GM19397 (cell line): ENCODE measurements around the gene SLC46A2.

Experiments used
- ATAC-seq: cut with Tn5 transposase; IDR thresholded peaks from one replicate; pipeline ENCODE4 v1.9.1; 2021; ENCODE audit warnings: mild to moderate bottlenecking, moderate library complexity; ENCODE audit not compliant: unreplicated experiment

Gene SLC46A2

DNA sequence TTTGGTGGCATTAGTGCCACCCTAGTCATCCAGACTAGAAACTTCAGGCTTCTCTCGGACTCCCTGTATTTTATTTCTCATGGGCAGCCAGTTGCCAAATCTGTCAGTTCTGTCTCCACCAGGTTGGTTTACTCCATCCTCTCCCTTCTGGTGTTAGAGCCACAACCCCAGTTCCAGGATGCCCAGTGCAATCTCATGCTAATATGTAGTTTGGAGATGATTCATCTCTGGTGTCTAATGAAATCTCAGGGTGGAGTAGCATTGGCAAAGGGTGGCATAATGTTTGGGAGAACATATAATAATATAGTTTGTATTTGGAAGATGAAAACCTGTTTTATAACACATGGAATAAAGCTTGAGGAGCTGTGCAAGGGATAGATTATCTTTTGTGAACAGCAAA lies 30.2 kb downstream of the SLC46A2 start:
- no peak for ATAC-seq

DNA sequence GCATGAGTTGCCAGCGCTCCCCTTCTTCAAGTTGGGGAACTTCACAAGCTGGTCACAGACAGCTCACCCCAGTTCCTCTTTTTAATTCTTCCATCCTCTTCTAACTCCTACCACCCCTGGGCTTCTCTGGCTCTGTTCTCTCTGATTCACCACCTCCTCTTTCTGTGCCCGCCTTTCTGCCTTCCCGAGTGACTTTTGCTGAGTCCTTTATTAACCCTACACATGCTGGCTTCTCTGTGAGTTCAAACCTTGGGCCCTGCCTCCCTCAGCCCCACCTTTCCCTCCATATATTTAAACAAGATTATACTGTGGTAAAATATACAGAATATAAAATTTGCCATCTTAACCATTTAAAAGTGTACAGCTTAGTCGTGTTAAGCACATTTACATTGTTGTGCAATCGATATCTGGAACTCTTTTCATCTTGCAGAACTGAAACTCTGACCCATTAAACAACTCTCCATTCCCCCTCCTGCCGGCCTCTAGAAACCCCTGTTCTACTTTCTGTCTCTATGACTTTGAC lies 32.0 kb downstream of the SLC46A2 start:
- ATAC-seq = no peak

DNA sequence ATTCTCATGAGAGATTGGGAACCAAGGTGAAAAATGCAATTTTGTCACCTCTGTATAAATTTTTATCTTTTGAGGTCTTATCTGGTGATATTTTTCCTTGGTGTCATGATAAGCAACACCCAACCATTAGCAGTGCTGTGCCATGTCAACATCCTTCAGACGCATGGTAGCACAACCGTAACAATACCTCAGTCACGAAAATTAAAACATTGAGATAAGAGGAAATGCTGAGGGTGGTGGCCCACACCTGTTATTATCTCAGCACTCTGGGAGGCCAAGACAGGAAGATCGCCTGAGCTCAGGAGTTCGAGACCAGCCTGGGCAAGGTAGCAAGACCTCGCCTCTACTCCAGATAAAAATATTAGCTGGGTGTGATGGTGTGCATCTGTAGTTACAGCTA lies 32.7 kb downstream of the SLC46A2 start:
- no peak for ATAC-seq

DNA sequence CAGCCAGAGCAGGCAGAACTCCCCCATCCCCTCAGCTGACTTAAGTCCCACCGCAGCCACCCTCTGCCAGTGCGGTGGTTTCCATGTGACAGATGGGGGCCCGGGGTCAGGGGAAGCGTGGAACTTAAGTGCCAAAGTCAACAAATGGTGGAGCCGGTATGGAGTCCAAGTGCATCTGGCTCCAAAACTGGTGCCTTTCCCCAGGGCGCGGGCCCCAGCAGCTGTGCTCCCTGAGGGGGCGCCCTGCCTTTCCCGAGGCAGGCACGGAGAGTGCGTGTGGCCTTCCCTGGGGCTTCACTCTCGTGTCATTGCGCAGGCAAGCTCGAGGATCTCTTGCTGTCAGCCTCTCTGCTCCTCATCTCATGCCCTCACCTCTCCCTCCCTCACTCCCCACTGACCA lies 33.8 kb downstream of the SLC46A2 start:
- ATAC-seq = no peak

DNA sequence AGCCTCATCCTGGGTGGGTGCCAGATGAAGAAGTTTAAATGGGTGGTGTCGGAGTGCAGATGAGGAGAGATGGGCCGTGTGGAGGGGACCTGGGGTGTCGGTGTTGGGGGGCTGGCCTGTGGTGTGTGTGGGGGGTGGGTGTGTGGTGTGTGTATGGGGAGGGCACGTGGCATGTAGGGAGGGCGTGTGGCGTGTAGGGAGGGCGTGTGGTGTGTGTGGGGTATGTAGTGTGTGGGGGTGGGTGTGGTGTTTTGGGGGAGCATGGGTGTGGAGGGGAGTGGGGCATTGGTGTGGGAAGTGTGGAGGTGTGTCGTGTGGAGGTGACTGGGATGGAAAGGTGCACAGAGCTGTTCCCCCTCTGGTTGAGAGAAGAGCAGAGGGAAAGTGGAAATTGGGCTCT lies 34.5 kb downstream of the SLC46A2 start:
- ATAC-seq = no peak

DNA sequence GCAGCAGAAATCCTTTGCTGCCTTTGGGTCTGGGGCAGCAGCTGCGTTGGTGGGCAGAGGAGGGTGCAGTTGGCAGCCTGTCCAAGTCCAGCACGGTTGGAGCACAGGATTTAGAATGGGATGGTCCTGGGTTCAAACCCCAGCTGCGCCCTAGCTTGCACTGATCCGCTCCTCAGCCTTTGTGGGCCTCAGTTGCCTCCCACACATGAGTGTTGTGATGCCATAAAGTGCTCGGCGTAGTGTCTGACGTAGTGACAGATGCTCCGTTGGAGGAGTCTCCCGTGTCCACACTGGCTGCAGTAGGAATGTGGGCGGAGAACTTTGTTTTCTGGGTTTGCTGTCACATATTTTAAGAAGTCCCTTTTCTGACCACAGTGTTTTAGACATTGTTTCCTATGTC lies 36.0 kb downstream of the SLC46A2 start:
- ATAC-seq = no peak

DNA sequence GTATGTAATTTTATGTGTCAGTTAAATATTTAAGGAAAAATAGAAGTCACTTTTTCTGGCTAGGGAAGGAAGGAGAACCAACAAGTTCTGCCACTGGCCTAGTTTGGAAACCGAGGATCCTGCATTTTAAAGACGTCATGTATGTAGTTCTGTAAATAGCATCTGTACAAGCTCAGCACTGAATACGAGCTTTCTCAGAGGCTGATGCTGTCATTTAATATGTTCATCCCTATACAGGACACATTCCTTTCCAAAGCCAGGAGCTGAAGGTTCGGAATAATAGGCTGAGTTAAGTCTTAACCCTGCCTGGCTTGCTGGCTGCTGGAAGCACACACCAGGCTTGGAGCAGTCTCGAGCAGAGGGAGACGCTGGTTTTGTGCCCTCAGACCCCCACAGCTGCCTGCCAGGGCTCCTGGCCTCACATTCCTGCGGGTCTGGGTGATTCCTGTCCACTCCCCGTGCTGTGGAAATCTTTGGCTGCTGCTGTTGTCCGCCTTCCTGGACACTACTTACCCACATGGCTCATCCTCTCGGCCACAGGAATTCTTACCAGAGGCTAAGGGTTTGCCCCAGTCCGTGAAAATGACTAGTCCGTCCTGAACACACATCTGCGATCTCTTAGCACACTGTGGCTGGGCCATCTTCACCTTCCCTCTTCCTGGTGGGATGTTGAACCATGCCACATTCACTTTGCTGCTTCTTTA lies 36.6 kb downstream of the SLC46A2 start:
- no peak for ATAC-seq

DNA sequence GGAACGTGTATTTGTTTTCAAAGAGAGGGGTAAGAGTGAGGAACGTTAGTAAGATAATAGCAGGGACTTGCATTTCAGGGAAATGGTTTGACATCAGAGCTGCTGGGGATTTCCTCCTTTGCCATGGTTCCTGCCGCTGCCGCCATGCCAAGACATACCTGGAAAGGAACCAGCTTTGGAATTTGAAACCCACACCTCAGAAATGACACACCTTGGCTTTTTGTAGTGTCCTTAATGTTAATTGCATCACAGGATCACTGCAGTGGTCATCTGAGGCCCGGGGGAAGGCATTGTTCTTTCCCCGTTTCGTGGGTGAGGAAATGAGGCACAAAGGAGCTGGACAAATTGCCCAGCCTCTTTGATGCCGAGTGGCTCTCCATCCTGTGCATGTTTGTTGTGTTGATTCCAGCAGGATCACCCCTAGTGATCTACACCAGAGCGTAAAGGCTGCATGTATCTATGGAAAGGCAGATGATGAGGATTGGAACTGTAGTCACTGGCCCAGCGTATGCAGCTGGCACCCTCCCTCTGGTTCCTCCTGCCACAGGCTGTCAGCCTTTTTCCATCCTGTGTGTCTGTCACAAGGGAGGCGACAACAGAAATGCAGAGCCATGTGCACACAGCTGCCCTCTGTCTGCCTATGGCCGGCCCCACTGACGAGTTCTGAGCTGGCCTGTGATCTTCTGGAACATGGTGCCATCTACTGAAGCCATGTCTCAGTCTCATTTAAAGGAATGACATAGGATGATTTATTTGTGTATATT lies 37.8 kb downstream of the SLC46A2 start:
- no peak for ATAC-seq

DNA sequence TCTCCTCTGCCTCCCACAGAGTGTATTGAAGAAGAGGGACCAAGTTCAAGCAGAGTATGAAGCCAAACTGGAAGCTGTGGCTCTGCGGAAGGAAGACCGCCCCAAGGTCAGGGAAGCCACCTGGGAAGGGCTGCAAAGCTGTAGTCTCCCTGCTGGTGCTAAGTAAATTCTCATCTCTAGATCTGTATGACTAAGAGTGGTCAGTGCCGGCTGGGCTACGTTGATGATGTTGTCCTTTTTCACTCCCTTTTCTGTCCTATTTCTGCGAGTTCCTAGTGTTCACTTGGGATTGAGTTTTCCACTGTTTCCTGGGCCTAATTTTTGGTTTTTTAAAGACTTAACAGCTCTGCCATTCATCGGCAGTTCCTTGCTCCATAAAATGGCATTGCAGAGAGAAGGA lies 39.8 kb downstream of the SLC46A2 start:
- no peak for ATAC-seq

DNA sequence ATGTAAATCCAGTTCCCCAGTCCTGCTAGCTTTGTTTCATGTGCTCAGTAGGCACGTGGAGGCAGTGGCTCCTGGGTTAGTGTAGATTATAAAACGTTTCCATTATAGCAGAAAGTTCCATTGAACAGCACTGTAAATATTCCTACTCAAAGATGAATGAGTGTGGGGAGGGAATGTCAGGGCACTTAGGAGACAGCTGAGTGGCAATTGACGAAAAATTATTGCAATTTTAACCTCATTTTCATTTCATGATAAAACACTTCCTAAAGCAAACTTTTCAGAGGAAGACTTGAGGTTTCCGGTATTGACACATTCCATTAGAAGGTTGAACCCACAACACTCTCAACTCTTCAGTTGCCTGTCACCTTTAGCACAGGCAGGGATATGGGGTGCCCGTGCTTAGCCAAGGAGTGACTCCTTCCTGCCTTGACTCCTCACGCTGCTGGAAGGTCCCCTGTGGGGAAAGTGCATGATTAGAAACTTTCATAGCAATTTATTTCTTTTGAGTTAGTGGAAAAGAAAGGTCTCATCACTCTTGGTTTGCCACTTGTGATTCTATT lies 41.2 kb downstream of the SLC46A2 start:
- ATAC-seq = no peak

DNA sequence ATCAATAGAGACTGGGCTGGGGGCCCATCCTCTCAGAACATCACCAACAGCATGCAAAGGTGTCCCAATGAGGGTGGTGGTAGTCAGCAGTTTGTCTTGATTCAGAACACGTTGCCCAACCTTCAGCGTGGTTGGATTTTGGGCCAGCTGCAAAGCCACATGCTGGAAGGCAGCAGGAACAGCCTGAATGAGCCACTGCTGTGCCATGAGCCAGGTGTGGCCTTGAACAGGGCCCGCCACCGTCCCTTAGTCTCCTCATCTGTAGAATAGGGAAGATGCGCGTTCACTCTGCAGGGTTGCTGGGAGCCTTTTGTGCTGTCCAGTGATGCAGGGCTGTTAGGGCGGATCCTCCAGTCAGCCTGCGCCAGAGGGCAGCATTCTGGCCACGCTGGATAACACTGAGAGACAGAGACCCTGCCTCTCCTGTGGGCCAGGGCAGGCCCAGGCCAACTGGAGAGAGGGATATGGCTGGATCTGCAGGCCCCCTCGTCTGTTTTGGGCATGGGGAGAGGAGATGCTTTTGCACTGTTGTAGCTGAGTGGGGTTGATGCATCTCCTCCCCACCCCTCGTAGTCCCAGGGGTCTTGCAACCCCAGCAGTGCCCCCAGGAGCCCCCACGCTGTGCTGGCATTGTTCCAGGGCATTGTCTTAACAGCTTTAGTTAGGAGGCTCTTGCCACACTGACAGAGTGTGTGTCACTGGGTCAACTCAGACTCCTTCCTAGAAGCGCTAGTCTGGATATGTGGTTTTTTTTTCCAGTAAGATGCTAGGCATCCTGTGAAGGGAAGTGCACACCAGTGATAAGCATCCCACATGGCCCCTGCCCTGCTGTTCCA lies 42.1 kb downstream of the SLC46A2 start:
- ATAC-seq = no peak

DNA sequence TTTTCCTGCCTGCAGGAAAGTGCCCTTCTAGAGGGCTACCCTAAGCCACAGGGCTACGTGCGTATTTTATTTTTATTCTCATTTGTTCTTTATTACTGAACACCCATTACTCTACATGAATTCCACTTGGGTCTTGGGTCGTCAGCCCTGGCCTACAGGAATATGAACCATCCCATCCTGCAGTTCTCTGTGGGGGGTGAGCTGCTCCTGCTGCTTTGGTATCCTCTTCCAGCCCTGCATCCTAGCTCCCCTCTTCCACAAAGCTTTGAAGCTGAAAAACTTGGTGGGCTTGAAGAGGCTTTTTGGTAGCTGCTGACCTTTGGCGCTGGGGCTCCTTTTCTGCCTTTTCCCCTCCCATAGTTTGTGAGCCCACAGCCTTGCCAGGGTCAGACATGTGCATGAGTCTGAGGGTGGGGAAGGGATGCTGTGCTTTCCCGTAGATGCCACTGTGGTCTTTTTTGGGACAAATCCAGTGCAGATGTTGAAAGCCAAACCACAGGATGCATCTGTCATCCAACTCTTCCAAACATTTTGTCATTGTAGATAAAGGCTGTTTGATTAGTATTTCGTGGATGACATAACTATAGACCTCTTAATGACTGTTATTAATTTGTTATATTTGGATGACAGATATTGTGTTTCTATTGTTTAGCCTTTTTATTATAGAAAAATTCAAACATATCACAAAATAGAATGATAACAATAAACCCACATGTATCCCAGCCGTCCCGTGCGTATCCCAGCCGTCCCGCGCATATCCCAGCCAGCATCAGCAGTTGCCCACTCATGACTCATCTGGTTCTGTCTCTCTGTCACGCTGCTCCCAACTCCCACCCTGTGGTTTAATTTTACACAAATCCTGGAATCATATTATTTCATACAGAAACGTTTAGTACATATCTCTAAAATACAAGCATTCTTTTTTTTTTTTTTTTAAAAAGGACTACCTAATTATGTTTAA lies 43.9 kb downstream of the SLC46A2 start:
- no peak for ATAC-seq

DNA sequence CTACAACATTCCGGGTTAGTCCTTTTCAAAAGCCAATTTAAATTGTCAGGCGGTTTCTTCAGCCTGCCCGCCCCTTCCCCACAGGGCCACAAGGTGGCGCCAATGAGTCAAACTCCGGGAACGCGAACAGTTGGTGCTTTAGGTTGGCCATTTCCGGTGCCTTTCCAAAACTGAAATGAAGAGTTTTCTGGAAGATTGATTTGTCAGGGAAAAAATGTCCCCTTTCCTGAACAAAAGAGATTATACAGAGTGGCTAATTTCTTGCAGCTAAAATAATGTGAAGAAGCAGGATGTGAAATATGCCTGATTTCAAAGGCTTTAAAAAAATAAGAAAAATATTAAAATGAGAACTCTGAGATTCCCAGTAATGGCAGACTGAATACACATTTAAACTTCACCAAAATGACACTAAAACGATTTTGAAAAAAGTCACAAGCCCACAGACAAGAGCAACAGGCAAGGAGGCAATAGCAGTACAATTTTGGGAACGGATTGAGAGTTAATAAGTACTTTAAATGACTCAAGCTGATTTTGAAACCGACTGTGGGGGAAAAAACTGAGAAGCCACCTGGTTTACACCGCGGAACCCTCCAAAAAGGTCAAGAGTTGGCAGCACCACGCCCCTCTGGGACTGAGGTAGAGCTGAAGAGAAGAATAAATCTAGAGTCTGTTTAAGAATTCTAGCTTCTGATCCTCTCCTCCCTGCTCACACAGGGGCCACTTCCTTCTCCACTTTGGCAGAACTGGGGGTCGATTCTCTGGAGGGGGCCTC lies 45.7 kb downstream of the SLC46A2 start:
- peak; percentile 74 for ATAC-seq

DNA sequence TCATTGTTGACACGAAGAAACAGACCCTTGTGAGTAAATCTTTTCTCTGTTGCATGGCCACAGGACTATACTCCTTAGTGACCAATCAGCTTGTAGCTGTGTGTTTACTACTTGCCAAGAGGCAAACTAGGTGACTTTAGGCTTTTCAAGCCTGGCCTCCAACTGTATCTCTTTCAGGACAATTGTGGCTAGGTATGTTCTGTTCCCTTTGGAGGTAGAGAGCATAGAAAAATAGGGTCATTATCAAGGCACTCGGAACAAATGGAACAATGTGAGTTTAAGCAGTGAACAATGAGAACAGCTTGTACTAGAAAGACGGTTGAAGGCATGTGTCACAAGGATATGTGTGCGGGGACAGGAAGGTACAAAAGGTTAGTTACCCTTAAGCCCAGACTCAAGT lies 48.1 kb downstream of the SLC46A2 start:
- no peak for ATAC-seq

DNA sequence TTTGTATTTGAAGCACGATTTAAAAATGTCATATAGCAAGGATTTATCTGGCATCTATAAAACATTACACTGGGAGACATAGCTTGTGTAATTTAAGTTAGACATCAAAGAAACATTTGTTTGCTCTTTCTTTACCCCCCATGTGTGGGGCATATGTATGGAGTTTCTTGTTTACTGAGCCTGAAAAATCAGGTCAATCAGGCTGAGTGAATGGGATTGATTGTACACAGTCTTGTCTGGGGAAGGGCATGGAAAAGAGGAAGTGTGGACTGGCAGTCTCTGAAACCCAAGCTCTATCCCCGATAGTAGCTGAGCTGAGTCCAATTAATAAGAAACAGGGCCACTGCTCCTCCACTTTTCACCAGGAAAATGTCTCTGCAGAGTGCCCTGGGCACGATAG lies 49.4 kb downstream of the SLC46A2 start:
- ATAC-seq = no peak

DNA sequence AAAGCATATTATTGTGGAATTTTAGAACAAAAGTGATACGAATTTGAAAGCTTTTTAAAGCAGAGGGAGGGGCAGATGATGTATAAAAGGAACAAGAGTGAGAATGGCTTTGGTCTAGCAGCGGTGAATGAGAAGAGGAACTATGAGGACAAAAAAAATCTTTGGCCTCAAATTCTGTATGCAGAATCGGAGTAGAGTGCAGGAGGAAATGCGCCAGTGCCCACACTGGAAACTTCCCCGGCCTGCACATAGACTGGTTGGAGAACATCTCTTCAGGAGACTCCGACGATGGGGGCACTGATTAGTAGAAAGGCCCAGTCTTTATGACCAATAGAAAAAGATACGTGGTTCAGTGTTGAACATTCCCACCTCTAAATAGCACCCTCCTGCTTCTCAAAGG lies 51.3 kb downstream of the SLC46A2 start:
- no peak for ATAC-seq

DNA sequence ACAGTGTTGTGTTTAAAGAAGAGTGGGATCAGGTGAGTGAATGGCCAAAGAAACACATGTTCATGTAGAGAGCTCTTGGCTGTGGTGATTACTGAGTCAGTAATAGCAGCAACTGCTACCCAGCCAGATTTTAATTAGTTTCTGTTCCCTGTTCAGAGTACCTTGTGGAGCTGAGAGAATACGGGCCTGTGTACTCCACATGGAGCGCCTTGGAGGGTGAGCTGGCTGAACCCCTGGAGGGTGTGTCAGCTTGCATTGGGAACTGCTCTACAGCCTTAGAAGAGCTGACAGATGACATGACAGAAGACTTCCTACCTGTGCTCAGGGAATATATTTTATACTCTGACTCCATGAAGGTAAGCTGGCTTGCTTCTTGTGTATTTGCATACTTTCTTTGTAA lies 52.3 kb downstream of the SLC46A2 start:
- ATAC-seq = no peak

DNA sequence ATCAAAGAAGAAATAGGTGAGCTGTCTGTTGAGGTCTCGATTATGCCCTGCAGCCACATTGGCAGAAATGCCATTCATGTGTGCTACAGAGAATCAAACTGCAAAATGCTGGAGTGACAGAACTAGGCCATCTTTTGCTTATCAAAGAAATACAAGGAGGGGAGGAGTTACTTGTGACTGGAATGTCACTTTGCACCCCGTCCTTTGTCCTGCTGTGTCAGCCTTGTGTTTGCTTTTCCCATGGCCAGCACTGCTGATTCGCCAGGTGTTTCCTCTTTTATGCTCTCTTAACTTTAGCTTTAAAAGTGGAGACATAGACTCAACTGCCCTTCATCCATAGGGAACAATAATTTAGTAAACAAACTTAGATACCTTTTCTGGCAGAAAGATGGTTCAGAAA lies 54.3 kb downstream of the SLC46A2 start:
- ATAC-seq = no peak

DNA sequence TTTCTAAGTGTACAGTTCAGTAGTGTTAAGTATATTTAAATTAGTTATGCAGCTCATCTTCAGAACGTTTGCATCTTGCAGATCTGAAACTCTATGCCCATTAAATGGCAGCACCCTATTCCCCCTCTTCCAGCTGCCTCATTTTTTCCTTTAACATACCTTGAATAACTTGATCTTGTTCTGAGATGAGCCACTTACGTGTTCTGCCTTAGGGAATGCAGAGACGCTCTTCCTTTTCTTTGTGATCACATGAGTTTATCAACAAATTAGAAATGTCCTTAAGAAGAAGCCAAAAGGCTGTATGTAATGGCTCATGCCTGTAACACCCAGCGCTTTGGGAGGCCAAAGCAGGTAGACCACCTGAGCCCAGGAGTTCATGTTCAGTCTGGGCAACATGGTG lies 57.6 kb downstream of the SLC46A2 start:
- ATAC-seq = no peak
